Measurements from ENCODE around the gene CA12. TPM values are rescaled to one million over a fixed set of nuclear protein-coding genes. Genes with fewer than 3 reads are reported as not detected.

The CA12 gene
- total and polyA plus RNA-seq, 2 of the 8 experiments (the other 6 are each of a cell fraction or from before 2014, with no cell fraction given): 4.7 to 4.9 TPM

DNA sequence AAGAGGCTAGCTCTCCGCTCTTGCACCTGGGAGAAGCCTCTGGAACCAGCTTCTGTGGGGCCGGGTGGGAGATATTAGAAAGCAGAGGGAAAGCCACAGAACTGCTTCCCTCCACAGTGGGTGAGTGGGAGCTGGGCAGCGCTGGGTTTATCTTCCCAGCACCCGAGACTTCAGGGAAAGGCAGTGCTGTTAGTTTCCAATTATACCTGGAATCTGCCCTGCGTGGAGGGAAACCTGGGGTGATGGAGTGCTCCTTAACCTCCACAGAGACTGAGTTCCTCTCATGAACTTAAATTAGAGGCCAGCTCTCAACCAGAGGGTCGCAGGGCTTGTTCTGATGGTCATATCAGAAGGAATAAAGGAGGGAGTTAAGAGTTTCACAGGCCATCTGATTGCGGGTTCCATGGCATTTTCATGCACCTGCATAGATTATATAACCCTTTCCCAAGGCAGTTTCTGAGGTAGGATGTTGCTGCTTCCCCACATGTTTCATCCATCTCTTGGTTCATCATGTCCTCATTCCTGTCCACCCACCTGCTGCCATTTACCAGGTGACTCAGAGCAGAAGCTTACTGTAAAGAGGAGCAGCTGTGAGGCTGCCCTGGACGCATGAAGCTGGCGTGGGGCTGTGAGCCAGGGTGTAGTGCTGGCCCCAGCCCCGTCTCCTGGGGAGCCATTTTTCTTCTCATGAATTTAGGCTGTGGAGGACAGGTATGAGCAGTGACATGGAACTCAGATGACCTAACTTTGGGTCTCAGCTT is 42.5 kb downstream of the CA12 start:
- DNase-seq (ENCODE audit: low read depth in 1 of 2, low spot score in 2 of 2): no peak
- CTCF ChIA-PET (ENCODE audit: partially characterized antibody): interaction anchor here (0.6 to 1.5 kb wide), 6 partner anchors 10 to 311 kb away, joined by 3 to 8 read pairs (median 4); no protein-coding TSS in a partner anchor
- no peak for FAIRE-seq
- H3K9ac ChIP-seq (replicated peaks in 1 of 4; ENCODE audit: extremely low read depth in 1 of 4, low read depth in 3 of 4, low read length in 3 of 4): no peak overlapping the region
- H3K79me2 ChIP-seq (ENCODE audit: control insufficient read depth in 1 of 2, insufficient read depth in 2 of 2, low read length in 2 of 2): no peaks in the 10 kb centered on the region
- POLR2A ChIA-PET (ENCODE audit: partially characterized antibody): interaction anchor here (0.8 to 2.0 kb wide), 5 partner anchors 11 to 48 kb away, joined by 3 to 4 read pairs (median 3); no protein-coding TSS in a partner anchor
- H2AFZ ChIP-seq (ENCODE audit: low read length): no peak overlapping the region
- peaks cover 20 to 32% (median 23%) of the 10 kb centered on the region in 4 experiments for H3K4me1 ChIP-seq (replicated peaks in 1 of 4; ENCODE audit: control insufficient read depth in 3 of 4, insufficient read depth in 4 of 4, low read length in 3 of 4)
- H3K56ac ChIP-seq (replicated peaks; ENCODE audit: insufficient read length, low read depth, low read length): no peak overlapping the region
- H4K5ac ChIP-seq (ENCODE audit: insufficient read length, low read depth, low read length): no peak overlapping the region
- peak overlapping the region; percentile 58; a peak in 3 of 4 replicates for H3K4me2 ChIP-seq (ENCODE audit: insufficient read depth in 1 of 2, low read depth in 2 of 2, low read length in 2 of 2)
- H3K36me3 ChIP-seq (ENCODE audit: control insufficient read depth in 2 of 4, insufficient read depth in 4 of 4, low read length in 3 of 4): no peaks in the 10 kb centered on the region
- H3K18ac ChIP-seq (ENCODE audit: extremely low read depth, low read length): peak overlapping the region; percentile 63
- no peak overlapping the region; the same call in 1 of the 2 replicates for H2BK12ac ChIP-seq (ENCODE audit: low read depth, low read length)
- no peaks in the 10 kb centered on the region for H3K23me2 ChIP-seq (ENCODE audit: low read depth, low read length)
- H3K14ac ChIP-seq (ENCODE audit: insufficient read length): no peak overlapping the region
- H4K8ac ChIP-seq (ENCODE audit: extremely low read depth, insufficient read depth, low read length): no peak overlapping the region
- no peaks in the 10 kb centered on the region for H4K20me1 ChIP-seq (replicated peaks in 1 of 2; ENCODE audit: control insufficient read depth in 1 of 2, insufficient read depth in 2 of 2, low read length in 2 of 2)
- WGBS, 2 experiments (ENCODE audit: extremely low coverage in 1 of 2, insufficient coverage in 1 of 2, insufficient read length in 1 of 2, insufficient replicate concordance in 2 of 2, low coverage in 1 of 2, low lambda C conversion rate in 2 of 2, missing lambda C conversion rate in 1 of 2): 85% methylated on average over 10 of the region's 10 CpGs; no CpG with 5 or more reads in 1 of the 2 experiments
- H3K23ac ChIP-seq (ENCODE audit: insufficient read length): no peak overlapping the region
- H2BK15ac ChIP-seq (ENCODE audit: low read length): 0 out of 2 replicates have a peak overlapping the region, but pooled peaks have one; percentile 26
- no peak overlapping the region for H4K91ac ChIP-seq (replicated peaks; ENCODE audit: insufficient read length, low read length)
- peak overlapping the region; percentile 35 for H2BK120ac ChIP-seq (replicated peaks; ENCODE audit: low read depth, low read length)
- H3K9me3 ChIP-seq (ENCODE audit: insufficient read depth in 2 of 2, low read depth in 1 of 2, low read length in 1 of 2): no peaks in the 10 kb centered on the region
- peak overlapping the region; percentile 55; the same call in 1 of the 2 replicates for H2BK20ac ChIP-seq (ENCODE audit: low read length)
- H3K27me3 ChIP-seq (replicated peaks in 1 of 4; ENCODE audit: control insufficient read depth in 3 of 4, extremely low read depth in 1 of 4, insufficient read depth in 3 of 4, low read length in 3 of 4): no peaks in the 10 kb centered on the region; a peak in 1 of 7 replicates
- no peak overlapping the region for H2AK5ac ChIP-seq (ENCODE audit: low read depth, low read length)
- H3K4ac ChIP-seq (replicated peaks; ENCODE audit: insufficient read length, low read depth, low read length): no peak overlapping the region
- H3K4me3 ChIP-seq (ENCODE audit: extremely low read depth in 1 of 4, insufficient read depth in 2 of 4, low read depth in 3 of 4, low read length in 4 of 4): peak overlapping the region in 1 of 4 experiments; percentile 20; a peak in 1 of 8 replicates
- no peak overlapping the region for H3K27ac ChIP-seq (ENCODE audit: low read depth, low read length)
- no peaks in the 10 kb centered on the region for H3K79me1 ChIP-seq (ENCODE audit: low read depth, low read length)
- no peak overlapping the region; the same call in 1 of the 2 replicates for H2BK5ac ChIP-seq (ENCODE audit: low read depth, low read length)
- TF ChIP-seq, protein P1, sequence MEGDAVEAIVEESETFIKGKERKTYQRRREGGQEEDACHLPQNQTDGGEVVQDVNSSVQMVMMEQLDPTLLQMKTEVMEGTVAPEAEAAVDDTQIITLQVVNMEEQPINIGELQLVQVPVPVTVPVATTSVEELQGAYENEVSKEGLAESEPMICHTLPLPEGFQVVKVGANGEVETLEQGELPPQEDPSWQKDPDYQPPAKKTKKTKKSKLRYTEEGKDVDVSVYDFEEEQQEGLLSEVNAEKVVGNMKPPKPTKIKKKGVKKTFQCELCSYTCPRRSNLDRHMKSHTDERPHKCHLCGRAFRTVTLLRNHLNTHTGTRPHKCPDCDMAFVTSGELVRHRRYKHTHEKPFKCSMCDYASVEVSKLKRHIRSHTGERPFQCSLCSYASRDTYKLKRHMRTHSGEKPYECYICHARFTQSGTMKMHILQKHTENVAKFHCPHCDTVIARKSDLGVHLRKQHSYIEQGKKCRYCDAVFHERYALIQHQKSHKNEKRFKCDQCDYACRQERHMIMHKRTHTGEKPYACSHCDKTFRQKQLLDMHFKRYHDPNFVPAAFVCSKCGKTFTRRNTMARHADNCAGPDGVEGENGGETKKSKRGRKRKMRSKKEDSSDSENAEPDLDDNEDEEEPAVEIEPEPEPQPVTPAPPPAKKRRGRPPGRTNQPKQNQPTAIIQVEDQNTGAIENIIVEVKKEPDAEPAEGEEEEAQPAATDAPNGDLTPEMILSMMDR (IDR thresholded peaks at IDR 0.05; ENCODE audit: control extremely low read depth in 1 of 3, insufficient read depth in 1 of 3, low read depth in 1 of 3, low read length in 3 of 3): no peak
- TF ChIP-seq HDAC2 (IDR thresholded peaks at IDR 0.05; ENCODE audit: borderline replicate concordance in 1 of 2, low read depth in 2 of 2, low read length in 2 of 2) (no peak), KDM1A (IDR thresholded peaks at IDR 0.05; ENCODE audit: borderline replicate concordance, low read length) (no peak), RNF2 (IDR thresholded peaks at IDR 0.05; ENCODE audit: borderline replicate concordance, low read depth, low read length, missing control alignments, poor library complexity, severe bottlenecking) (no peak), TBP (IDR thresholded peaks at IDR 0.05; ENCODE audit: low read depth, low read length) (no peak), GABPA (IDR thresholded peaks at IDR 0.05; ENCODE audit: borderline replicate concordance, insufficient read depth, low read length) (no peak), POLR2AphosphoS5 (IDR thresholded peaks at IDR 0.05; ENCODE audit: low read depth, low read length) (no peak), JUND (IDR thresholded peaks at IDR 0.05; ENCODE audit: low read length) (no peak)
